ENCODE measurements around the gene PRRX2.

DNA sequence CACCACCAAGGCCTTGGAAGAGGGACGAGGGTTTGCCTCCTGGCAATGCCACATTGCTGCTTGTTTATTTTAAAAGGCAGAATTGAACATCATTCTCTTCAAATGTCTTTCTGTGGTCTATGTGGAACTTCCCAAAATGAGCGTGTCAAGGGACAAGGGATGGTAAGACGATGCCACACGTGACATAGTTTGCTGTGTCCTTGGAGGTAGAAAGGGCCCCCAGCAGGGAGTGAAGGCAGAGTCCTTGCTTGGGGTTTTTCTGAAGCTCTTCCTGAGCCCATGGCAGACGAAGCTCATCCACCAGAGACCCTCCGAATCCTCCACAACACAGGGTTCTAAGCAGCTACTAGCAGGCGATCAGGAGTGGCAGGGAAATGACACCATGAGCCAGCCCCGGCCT lies 28.3 kb downstream of the PRRX2 start:
- TF ChIP-seq, protein P1, sequence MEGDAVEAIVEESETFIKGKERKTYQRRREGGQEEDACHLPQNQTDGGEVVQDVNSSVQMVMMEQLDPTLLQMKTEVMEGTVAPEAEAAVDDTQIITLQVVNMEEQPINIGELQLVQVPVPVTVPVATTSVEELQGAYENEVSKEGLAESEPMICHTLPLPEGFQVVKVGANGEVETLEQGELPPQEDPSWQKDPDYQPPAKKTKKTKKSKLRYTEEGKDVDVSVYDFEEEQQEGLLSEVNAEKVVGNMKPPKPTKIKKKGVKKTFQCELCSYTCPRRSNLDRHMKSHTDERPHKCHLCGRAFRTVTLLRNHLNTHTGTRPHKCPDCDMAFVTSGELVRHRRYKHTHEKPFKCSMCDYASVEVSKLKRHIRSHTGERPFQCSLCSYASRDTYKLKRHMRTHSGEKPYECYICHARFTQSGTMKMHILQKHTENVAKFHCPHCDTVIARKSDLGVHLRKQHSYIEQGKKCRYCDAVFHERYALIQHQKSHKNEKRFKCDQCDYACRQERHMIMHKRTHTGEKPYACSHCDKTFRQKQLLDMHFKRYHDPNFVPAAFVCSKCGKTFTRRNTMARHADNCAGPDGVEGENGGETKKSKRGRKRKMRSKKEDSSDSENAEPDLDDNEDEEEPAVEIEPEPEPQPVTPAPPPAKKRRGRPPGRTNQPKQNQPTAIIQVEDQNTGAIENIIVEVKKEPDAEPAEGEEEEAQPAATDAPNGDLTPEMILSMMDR (IDR thresholded peaks at IDR 0.05 in 4 of 5, conservative IDR thresholded peaks at IDR 0.05 in 1 of 5) = no peak
- no peak for TF ChIP-seq POLR2A (IDR thresholded peaks at IDR 0.05)

Measured in gastrocnemius medialis (tissue), 4 donors.